ENCODE measurements around the gene EPHB4.
"Not testable (repeated sequence)": the region's sequence is repeated elsewhere in the genome, so short reads cannot be mapped to it uniquely, and the experiment has no call there.

EPHB4 gene

GRCh38 chr7:100822236-100823139 lies 4.8 kb downstream of the EPHB4 start:
- no peak for DNase-seq (ENCODE audit: low read depth in 1 of 2, low spot score in 1 of 2)

- DNase-seq (ENCODE audit: low read depth in 1 of 2, low spot score in 1 of 2) = no peak
Measured at GRCh38 chr7:100819586-100819985, 7.7 kb downstream of the EPHB4 start.

GRCh38 chr7:100818825-100819224 lies 8.5 kb downstream of the EPHB4 start:
- DNase-seq (ENCODE audit: low read depth in 1 of 2, low spot score in 1 of 2) = no peak

GRCh38 chr7:100818366-100818765 lies 9.0 kb downstream of the EPHB4 start:
- DNase-seq (ENCODE audit: low read depth in 1 of 2, low spot score in 1 of 2) = no peak

- no peak for DNase-seq (ENCODE audit: low read depth in 1 of 2, low spot score in 1 of 2)
Measured at GRCh38 chr7:100817097-100817496, 10.2 kb downstream of the EPHB4 start.

GRCh38 chr7:100816515-100816914 lies 10.8 kb downstream of the EPHB4 start:
- not testable (repeated sequence) for DNase-seq (ENCODE audit: low read depth in 1 of 2, low spot score in 1 of 2)

- DNase-seq (ENCODE audit: low read depth in 1 of 2, low spot score in 1 of 2) = no peak
Measured at GRCh38 chr7:100812729-100813128, 14.6 kb downstream of the EPHB4 start.

GRCh38 chr7:100811480-100811879 lies 15.8 kb downstream of the EPHB4 start:
- no peak for DNase-seq (ENCODE audit: low read depth in 1 of 2, low spot score in 1 of 2)

GRCh38 chr7:100808354-100808875 lies 18.9 kb downstream of the EPHB4 start:
- no peak for DNase-seq (ENCODE audit: low read depth in 1 of 2, low spot score in 1 of 2)

GRCh38 chr7:100806883-100807282 lies 20.4 kb downstream of the EPHB4 start:
- DNase-seq (ENCODE audit: low read depth in 1 of 2, low spot score in 1 of 2) = not testable (repeated sequence)

GRCh38 chr7:100806276-100806675 lies 21.0 kb downstream of the EPHB4 start:
- no peak for DNase-seq (ENCODE audit: low read depth in 1 of 2, low spot score in 1 of 2)

- no peak for DNase-seq (ENCODE audit: low read depth in 1 of 2, low spot score in 1 of 2)
Measured at GRCh38 chr7:100804681-100805431, 22.5 kb downstream of the EPHB4 start.

GRCh38 chr7:100803398-100804161 lies 23.7 kb downstream of the EPHB4 start:
- no peak for DNase-seq (ENCODE audit: low read depth in 1 of 2, low spot score in 1 of 2)

GRCh38 chr7:100802951-100803350 lies 24.4 kb downstream of the EPHB4 start:
- no peak for DNase-seq (ENCODE audit: low read depth in 1 of 2, low spot score in 1 of 2)

- DNase-seq (ENCODE audit: low read depth in 1 of 2, low spot score in 1 of 2) = no peak
Measured at GRCh38 chr7:100801833-100802568, 25.3 kb downstream of the EPHB4 start.

GRCh38 chr7:100799037-100799896 lies 28.1 kb downstream of the EPHB4 start:
- peak in 1 of 2 donors; percentile 11 for DNase-seq (ENCODE audit: low read depth in 1 of 2, low spot score in 1 of 2)

- no peak for DNase-seq (ENCODE audit: low read depth in 1 of 2, low spot score in 1 of 2)
Measured at GRCh38 chr7:100794741-100795140, 32.6 kb downstream of the EPHB4 start.

GRCh38 chr7:100793806-100794660 lies 33.3 kb downstream of the EPHB4 start:
- DNase-seq (ENCODE audit: low read depth in 1 of 2, low spot score in 1 of 2) = no peak

Data from activated T-helper 1 cell treated with anti-CD3 and anti-CD28 coated beads, Interleukin-2, amount 50 U/mL, for 16 hours (primary cell).